22Rv1 (cell line): ENCODE results near the gene GPR84.

Experiments used
- H3K27ac ChIP-seq: fragments of 450-650 bp; 2 replicates; pipeline ENCODE4 v1.5.1; 2017
- CTCF ChIP-seq: fragments of 450-650 bp; IDR thresholded peaks from 2 replicates; pipeline ENCODE4 v1.5.1; 2017; ENCODE audit warnings: mild to moderate bottlenecking
- ZFX ChIP-seq: fragments of 450-650 bp; IDR thresholded peaks from 2 replicates; pipeline ENCODE4 v1.6.1; 2017; ENCODE audit warnings: antibody characterized with exemption, borderline replicate concordance

Gene GPR84

DNA sequence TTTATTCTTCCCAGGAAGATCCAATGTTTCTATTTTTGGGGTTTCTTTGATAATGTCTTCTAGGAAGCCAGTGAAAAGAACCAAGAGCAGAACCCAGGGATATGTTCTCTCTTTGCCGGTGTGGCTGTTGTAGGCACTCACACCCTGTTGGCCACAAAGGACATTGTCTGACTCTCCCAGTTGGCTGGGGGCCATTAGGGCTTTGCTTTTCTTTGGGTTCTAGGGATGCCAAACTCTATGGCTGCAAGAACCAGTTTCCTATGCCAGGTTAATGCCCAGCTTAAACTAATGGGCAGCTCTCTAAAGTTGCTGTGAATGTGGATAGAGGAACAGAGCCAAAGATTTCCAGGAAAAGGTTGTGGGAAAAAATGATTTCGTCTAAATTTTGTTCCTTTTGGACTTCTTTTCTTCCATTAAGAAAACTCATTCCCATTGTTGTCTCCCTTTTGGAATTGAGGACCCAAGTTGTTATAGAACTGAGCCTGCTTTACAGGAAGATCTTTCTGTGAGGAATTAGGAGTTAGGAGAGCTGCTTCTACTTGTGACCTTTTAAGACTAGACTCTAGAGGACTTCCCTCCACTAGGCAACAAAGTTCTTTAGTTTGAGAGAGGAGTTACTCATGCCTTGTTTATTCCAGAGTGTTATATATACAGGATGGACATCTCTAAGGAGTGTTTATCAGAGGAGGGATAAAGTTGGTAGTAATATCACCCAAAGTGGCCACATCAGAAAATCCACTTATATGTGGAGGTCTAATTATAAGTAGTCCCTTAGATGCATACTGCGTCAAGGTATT lies 26.2 kb downstream of the GPR84 start:
- H3K27ac ChIP-seq: no peak overlapping the region
- TF ChIP-seq CTCF: no peak
- TF ChIP-seq ZFX: no peak

- TF ChIP-seq CTCF (no peak), ZFX (no peak)
- no peak overlapping the region for H3K27ac ChIP-seq
These were observed 26.9 kb downstream of the GPR84 start for GRCh38 chr12:54337280-54337842.

DNA sequence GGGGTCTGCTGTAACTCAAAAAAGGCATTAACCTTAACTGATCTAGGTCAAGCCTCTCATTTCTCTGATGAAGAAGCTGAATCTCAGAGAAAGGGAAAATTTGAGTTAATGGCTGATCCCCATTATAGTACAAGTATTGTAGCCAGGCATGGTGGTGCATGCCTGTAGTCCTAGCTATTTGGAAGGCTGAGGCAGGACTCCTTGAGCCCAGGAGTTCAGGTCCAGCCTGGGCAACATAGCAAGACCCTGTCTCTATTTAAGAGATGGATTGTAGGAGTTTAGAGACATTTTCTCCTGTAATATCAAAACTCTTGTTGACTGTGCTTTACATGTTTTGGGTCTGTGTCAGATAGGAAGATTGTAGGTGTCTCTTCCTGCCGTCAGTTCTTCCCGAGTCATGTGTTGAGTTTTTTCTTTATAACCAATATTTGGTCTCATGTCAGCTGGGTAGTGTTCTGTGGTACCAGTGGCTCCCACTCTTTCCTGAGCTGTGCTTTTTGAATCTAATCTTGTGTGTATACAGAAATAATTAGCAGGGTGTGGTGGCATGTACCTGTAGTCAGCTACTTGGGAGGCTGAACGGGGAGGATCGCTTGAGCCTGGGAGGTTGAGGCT lies 30.8 kb downstream of the GPR84 start:
- no peak overlapping the region for H3K27ac ChIP-seq
- no peak for TF ChIP-seq CTCF

DNA sequence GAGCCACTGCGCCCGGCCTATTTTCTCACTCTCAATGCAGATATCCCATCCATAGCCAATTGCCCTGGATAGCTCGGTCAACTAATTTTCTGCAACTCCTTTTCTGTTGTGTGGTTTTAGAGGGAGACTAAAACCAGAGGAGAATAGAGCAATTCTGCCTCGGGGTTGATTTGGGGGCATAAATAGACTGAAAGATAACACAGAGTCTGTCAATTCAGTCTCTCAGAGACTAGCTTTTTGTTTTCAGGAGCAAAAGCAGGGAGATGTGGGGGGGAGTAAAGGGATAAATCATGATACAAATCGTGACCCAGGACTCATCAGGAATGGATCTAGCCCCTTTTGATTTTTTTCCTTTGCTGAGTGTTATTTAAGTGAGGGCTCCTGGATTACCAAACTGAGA lies 32.8 kb downstream of the GPR84 start:
- H3K27ac ChIP-seq: no peak overlapping the region
- TF ChIP-seq ZFX (no peak), CTCF (no peak)

GRCh38 chr12:54330442-54330841 lies 33.8 kb downstream of the GPR84 start:
- H3K27ac ChIP-seq: no peak overlapping the region
- no peak for TF ChIP-seq CTCF
- no peak for TF ChIP-seq ZFX

GRCh38 chr12:54329759-54330158 lies 34.5 kb downstream of the GPR84 start:
- no peak for TF ChIP-seq ZFX
- no peak for TF ChIP-seq CTCF
- no peak overlapping the region for H3K27ac ChIP-seq
